Activated T-cell treated with anti-CD3 and anti-CD28 coated beads, Interleukin-2, amount 50 U/mL, for 72 hours (primary cell): Measurements from ENCODE around the gene CHN1. TPM values are rescaled to one million over a fixed set of nuclear protein-coding genes. Genes with fewer than 3 reads are reported as not detected.

Experiments
- ATAC-seq, 2 donors: fragments of 150-1000 bp; cut with Tn5 transposase; replicated peaks in 1 of 2; 2 replicates each; pipeline ENCODE4 v1.10.0; 2021; ENCODE audit warnings: moderate library complexity in 2 of 2, mild to moderate bottlenecking in 1 of 2
- DNase-seq, 2 donors: peaks; one replicate each; pipeline ENCODE4 v3.0.0; 2021 to 2022; ENCODE audit warnings: mixed read lengths in 1 of 2
- H3K27ac Mint-ChIP-seq: one replicate; pipeline ENCODE4 v1.8.0; 2022; ENCODE audit warnings: mild to moderate bottlenecking, moderate library complexity, mixed read lengths
- H3K27me3 Mint-ChIP-seq: one replicate; pipeline ENCODE4 v1.8.0; 2022; ENCODE audit warnings: low read depth, mixed read lengths
- H3K36me3 Mint-ChIP-seq, 2 donors: one replicate each; pipeline ENCODE4 v1.8.0; 2022; ENCODE audit warnings: mixed read lengths in 2 of 2, mild to moderate bottlenecking in 1 of 2; ENCODE audit not compliant: insufficient read depth in 2 of 2
- H3K4me1 Mint-ChIP-seq: one replicate; pipeline ENCODE4 v1.8.0; 2022; ENCODE audit warnings: low read depth, mixed read lengths
- H3K4me3 Mint-ChIP-seq, 2 donors: one replicate each; pipeline ENCODE4 v1.8.0; 2022; ENCODE audit warnings: mild to moderate bottlenecking in 2 of 2, mixed read lengths in 2 of 2, moderate library complexity in 2 of 2
- H3K9me3 Mint-ChIP-seq, 2 donors: one replicate each; pipeline ENCODE4 v1.8.0; 2022; ENCODE audit warnings: mixed read lengths in 2 of 2
- total RNA-seq, 2 donors: library from RNA; stranded (reverse); gene quantifications; one replicate each; pipeline ENCODE4 v1.2.3, GENCODE V29; 2022

CHN1 gene
- total RNA-seq, 2 donors from 2014 or later = 5.1 to 5.3 TPM

- ATAC-seq (no peak), DNase-seq (no peak)
- Mint-ChIP-seq H3K27ac (no peak overlapping the region), H3K9me3 (no peaks in the 10 kb centered on the region), H3K36me3 (peaks cover 0 to 1% of the 10 kb centered on the region in 2 donors), H3K4me3 (no peak overlapping the region), H3K4me1 (peaks cover 10% of the 10 kb centered on the region), H3K27me3 (no peaks in the 10 kb centered on the region)
Observed at GRCh38 chr2:174888146-174888545, 117.0 kb downstream of the CHN1 start.

GRCh38 chr2:174882416-174882815 lies 122.8 kb downstream of the CHN1 start:
- Mint-ChIP-seq H3K36me3 (no peaks in the 10 kb centered on the region), H3K9me3 (no peaks in the 10 kb centered on the region), H3K4me1 (no peaks in the 10 kb centered on the region), H3K27me3 (no peaks in the 10 kb centered on the region), H3K4me3 (no peak overlapping the region), H3K27ac (no peak overlapping the region)
- DNase-seq (no peak), ATAC-seq (no peak)

- no peaks in the 10 kb centered on the region for H3K9me3 Mint-ChIP-seq
- H3K4me1 Mint-ChIP-seq = no peaks in the 10 kb centered on the region
- no peaks in the 10 kb centered on the region for H3K36me3 Mint-ChIP-seq
- ATAC-seq = no peak
- H3K4me3 Mint-ChIP-seq = no peak overlapping the region
- no peaks in the 10 kb centered on the region for H3K27me3 Mint-ChIP-seq
- no peak for DNase-seq
- H3K27ac Mint-ChIP-seq = no peak overlapping the region
Observed at GRCh38 chr2:174881678-174882077, 123.5 kb downstream of the CHN1 start.

- no peak overlapping the region for H3K4me3 Mint-ChIP-seq
Observed at GRCh38 chr2:174878537-174879147, 126.5 kb downstream of the CHN1 start.

DNA sequence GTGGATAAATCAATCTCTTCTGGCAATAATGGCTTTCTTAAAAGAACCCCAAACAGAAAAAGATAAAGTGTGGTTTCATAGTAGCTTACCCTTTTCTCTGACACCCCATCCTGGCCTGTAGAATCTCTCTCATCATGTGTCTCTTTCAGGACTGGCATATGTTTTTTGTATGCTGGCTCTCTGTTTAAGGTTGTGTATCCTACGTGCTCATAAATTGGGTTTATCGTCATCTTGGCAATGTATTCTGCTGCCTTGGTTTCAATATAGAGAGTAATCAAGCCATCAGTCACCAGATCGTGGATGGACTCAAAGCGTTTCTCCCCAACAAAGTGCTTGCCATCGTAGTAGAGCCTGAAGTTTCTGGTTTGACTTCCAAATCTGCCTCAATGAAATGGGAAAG lies 127.4 kb downstream of the CHN1 start:
- no peaks in the 10 kb centered on the region for H3K9me3 Mint-ChIP-seq
- ATAC-seq (no peak), DNase-seq (no peak)
- H3K4me1 Mint-ChIP-seq = no peaks in the 10 kb centered on the region
- H3K27ac Mint-ChIP-seq = no peak overlapping the region
- no peaks in the 10 kb centered on the region for H3K36me3 Mint-ChIP-seq
- no peak overlapping the region for H3K4me3 Mint-ChIP-seq
- H3K27me3 Mint-ChIP-seq = no peaks in the 10 kb centered on the region

More at GRCh38 chr2:174878537-174879147, 126.5 kb downstream of the CHN1 start:
- Mint-ChIP-seq H3K9me3 (no peaks in the 10 kb centered on the region), H3K27me3 (no peaks in the 10 kb centered on the region), H3K27ac (no peak overlapping the region), H3K4me1 (no peaks in the 10 kb centered on the region), H3K36me3 (no peaks in the 10 kb centered on the region)
- ATAC-seq (no peak), DNase-seq (no peak)

DNA sequence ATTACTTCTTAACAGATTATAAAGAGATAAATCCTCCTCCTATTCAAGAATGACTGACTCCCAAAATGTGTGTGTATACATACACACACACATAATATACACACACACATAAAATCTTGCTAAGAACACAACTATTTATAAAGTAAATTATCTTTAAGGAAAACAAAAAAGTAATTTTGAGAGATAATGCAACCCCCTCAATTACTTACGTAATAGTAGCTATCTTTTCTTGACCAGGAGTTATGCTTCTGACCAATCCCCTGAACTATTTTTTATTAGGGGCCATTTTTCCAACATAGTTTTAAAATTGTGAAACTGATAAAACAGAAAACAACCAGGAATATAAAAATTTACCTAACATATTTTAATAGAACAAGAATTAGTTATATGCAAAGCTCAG lies 127.9 kb downstream of the CHN1 start:
- DNase-seq (no peak), ATAC-seq (no peak)
- Mint-ChIP-seq H3K4me1 (no peaks in the 10 kb centered on the region), H3K27me3 (no peaks in the 10 kb centered on the region), H3K9me3 (no peaks in the 10 kb centered on the region), H3K27ac (no peak overlapping the region), H3K4me3 (no peak overlapping the region), H3K36me3 (no peaks in the 10 kb centered on the region)

DNA sequence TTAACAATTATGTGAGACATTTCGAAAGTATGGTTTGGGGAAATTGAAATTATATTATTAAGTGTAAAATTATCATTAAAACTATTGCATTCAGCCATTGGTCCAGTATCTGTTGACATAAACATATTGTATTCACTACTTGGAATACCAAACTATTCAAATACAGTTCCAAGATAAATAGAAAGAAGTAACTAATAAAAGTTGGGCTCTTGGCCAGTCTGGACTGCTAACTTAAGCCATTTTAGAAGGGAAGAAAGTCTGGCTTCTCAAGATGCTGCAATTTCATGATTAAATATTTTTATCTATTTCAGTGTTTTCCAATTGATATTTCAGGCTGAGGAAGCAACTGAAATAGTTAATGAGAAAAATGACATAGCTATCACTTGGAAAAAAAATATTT lies 131.1 kb downstream of the CHN1 start:
- no peak overlapping the region for H3K4me3 Mint-ChIP-seq
- no peaks in the 10 kb centered on the region for H3K36me3 Mint-ChIP-seq
- H3K4me1 Mint-ChIP-seq = no peaks in the 10 kb centered on the region
- no peak overlapping the region for H3K27ac Mint-ChIP-seq
- no peaks in the 10 kb centered on the region for H3K9me3 Mint-ChIP-seq
- no peak for ATAC-seq
- no peak for DNase-seq
- H3K27me3 Mint-ChIP-seq = no peaks in the 10 kb centered on the region

- no peak for DNase-seq
- H3K4me1 Mint-ChIP-seq = no peaks in the 10 kb centered on the region
- no peaks in the 10 kb centered on the region for H3K27me3 Mint-ChIP-seq
- ATAC-seq = no peak
- no peaks in the 10 kb centered on the region for H3K9me3 Mint-ChIP-seq
- no peak overlapping the region for H3K4me3 Mint-ChIP-seq
- no peak overlapping the region for H3K27ac Mint-ChIP-seq
- no peaks in the 10 kb centered on the region for H3K36me3 Mint-ChIP-seq
Observed at GRCh38 chr2:174873471-174873870, 131.7 kb downstream of the CHN1 start.

DNA sequence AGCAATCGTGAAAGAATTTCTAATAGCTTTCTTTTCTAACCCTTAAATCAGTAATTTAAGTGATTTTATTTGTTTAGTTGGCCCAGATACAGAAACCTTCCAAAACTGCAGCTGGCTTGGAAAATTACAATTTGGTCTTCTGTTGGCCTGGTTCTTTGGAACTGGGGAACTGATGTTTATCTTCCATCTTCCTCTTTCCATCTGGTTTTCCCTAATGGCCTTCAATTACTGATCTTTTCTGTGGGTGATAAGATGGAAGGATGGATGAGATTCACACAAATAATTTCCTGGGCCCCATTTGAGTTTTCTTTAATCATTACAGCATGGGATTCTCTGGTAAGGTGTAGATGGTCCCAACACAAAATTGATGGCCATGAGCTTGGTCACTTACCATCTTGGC lies 134.4 kb downstream of the CHN1 start:
- ATAC-seq (no peak), DNase-seq (no peak)
- no peaks in the 10 kb centered on the region for H3K4me1 Mint-ChIP-seq
- H3K9me3 Mint-ChIP-seq = no peaks in the 10 kb centered on the region
- H3K27me3 Mint-ChIP-seq = no peaks in the 10 kb centered on the region
- no peaks in the 10 kb centered on the region for H3K36me3 Mint-ChIP-seq
- H3K4me3 Mint-ChIP-seq = no peak overlapping the region
- H3K27ac Mint-ChIP-seq = no peak overlapping the region

- no peaks in the 10 kb centered on the region for H3K4me1 Mint-ChIP-seq
- no peak for ATAC-seq
- H3K27me3 Mint-ChIP-seq = no peaks in the 10 kb centered on the region
- no peak for DNase-seq
- no peak overlapping the region for H3K27ac Mint-ChIP-seq
- no peak overlapping the region for H3K4me3 Mint-ChIP-seq
- no peaks in the 10 kb centered on the region for H3K36me3 Mint-ChIP-seq
- no peaks in the 10 kb centered on the region for H3K9me3 Mint-ChIP-seq
Observed at GRCh38 chr2:174868878-174869277, 136.3 kb downstream of the CHN1 start.

DNA sequence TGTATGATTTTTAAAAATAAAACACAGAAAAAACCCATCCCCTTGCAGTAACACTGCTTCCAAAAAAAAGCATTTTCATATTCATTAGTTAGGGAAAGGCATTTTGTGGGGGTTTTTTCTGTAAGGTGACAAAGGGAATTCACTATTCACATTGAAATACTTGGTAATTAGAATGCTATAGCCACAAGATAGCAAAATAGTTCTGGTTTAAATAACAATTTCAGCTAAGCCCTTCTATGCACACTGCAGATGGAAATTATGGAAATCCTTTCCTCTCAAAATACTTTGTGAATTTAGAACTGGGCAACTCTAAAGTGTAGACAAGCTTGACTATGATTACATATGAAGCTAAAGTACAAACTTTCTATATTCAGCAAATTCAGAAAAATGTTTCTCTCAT lies 138.8 kb downstream of the CHN1 start:
- H3K27me3 Mint-ChIP-seq = no peaks in the 10 kb centered on the region
- no peak for ATAC-seq
- no peak overlapping the region for H3K4me3 Mint-ChIP-seq

DNA sequence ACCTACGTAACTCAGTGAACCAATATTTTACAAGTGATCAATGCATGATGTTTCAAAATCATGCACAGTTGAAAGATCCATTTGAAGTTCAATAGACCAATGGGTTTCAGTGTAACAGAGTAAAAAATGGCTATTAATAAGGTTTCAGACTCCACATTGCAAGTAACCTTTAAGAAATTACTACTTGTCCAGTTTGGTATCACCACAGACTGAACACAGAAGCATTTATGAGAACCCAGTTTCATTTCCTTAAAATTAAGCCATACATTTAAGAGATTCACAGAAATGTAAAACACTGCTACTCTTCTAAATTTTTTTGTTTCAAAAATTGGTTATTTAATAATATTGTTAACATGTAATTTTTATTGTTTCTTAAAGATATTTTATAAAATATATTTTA lies 142.0 kb downstream of the CHN1 start:
- no peaks in the 10 kb centered on the region for H3K27me3 Mint-ChIP-seq
- no peak overlapping the region for H3K4me3 Mint-ChIP-seq
- ATAC-seq = no peak
- H3K27ac Mint-ChIP-seq = no peak overlapping the region
- H3K4me1 Mint-ChIP-seq = no peaks in the 10 kb centered on the region
- no peaks in the 10 kb centered on the region for H3K36me3 Mint-ChIP-seq
- H3K9me3 Mint-ChIP-seq = no peaks in the 10 kb centered on the region
- DNase-seq = no peak

More for the DNA sequence above, 138.8 kb downstream of the CHN1 start:
- no peaks in the 10 kb centered on the region for H3K4me1 Mint-ChIP-seq
- H3K27ac Mint-ChIP-seq = no peak overlapping the region
- H3K9me3 Mint-ChIP-seq = no peaks in the 10 kb centered on the region
- DNase-seq = no peak
- no peaks in the 10 kb centered on the region for H3K36me3 Mint-ChIP-seq

GRCh38 chr2:174859563-174860169 lies 145.5 kb downstream of the CHN1 start:
- Mint-ChIP-seq H3K9me3 (no peaks in the 10 kb centered on the region), H3K36me3 (no peaks in the 10 kb centered on the region)

DNA sequence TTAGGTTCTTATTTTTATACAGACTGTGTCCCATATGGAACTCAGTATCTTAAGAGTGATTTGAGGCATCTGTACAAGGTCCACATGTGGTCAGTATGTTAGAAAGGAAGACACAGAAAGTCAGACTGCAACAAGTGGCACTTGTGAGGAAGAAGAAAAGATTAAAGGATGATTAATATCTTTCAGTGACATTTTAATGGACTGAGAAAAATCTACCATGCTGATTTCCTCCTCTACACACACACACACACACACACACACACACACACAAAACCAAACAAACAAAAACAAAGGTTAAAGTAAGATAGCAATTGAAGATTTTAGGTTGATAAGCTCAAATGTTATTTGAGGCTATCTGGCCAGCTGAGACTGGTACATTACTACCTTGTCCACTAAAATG lies 146.4 kb downstream of the CHN1 start:
- no peak for ATAC-seq
- no peak overlapping the region for H3K4me3 Mint-ChIP-seq
- H3K27ac Mint-ChIP-seq = no peak overlapping the region
- no peaks in the 10 kb centered on the region for H3K27me3 Mint-ChIP-seq
- no peaks in the 10 kb centered on the region for H3K36me3 Mint-ChIP-seq
- H3K4me1 Mint-ChIP-seq = no peaks in the 10 kb centered on the region
- H3K9me3 Mint-ChIP-seq = no peaks in the 10 kb centered on the region
- no peak for DNase-seq

More at GRCh38 chr2:174859563-174860169, 145.5 kb downstream of the CHN1 start:
- ATAC-seq (no peak), DNase-seq (no peak)
- no peak overlapping the region for H3K27ac Mint-ChIP-seq
- no peak overlapping the region for H3K4me3 Mint-ChIP-seq
- H3K4me1 Mint-ChIP-seq = no peaks in the 10 kb centered on the region
- no peaks in the 10 kb centered on the region for H3K27me3 Mint-ChIP-seq
